Nephron progenitor cell (in vitro differentiated cells): ENCODE results near the gene KRTAP12-1.

Experiments used
- DNase-seq: peaks from one replicate; pipeline ENCODE4 v3.0.0; 2021
- H3K27ac Mint-ChIP-seq: 2 replicates; pipeline ENCODE4 v1.8.0; 2021; ENCODE audit warnings: mild to moderate bottlenecking, moderate library complexity, mixed read lengths
- H3K27me3 Mint-ChIP-seq: 2 replicates; pipeline ENCODE4 v1.8.0; 2021; ENCODE audit warnings: mild to moderate bottlenecking, low read depth, mixed read lengths; ENCODE audit not compliant: poor library complexity
- H3K36me3 Mint-ChIP-seq: 2 replicates; pipeline ENCODE4 v1.8.0; 2021; ENCODE audit warnings: low read depth, mixed read lengths
- H3K4me1 Mint-ChIP-seq: 2 replicates; pipeline ENCODE4 v1.8.0; 2021; ENCODE audit warnings: mixed read lengths
- H3K4me3 Mint-ChIP-seq: 2 replicates; pipeline ENCODE4 v1.8.0; 2021; ENCODE audit warnings: mild to moderate bottlenecking, moderate library complexity, mixed read lengths
- H3K9me3 Mint-ChIP-seq: 2 replicates; pipeline ENCODE4 v1.8.0; 2021; ENCODE audit warnings: mild to moderate bottlenecking, moderate library complexity, mixed read lengths
- TF ChIP-seq, protein P1 (sequence below): fragments of 200-600 bp; sonication (generic); IDR thresholded peaks from 2 replicates; pipeline ENCODE4 v1.5.0; 2021; ENCODE audit warnings: antibody characterized with exemption

KRTAP12-1 gene

GRCh38 chr21:44727757-44728156, 45.8 kb upstream of the KRTAP12-1 start:
- Mint-ChIP-seq H3K36me3 (peaks cover 11% of the 10 kb centered on the region), H3K4me1 (peaks cover 43% of the 10 kb centered on the region), H3K9me3 (peaks cover 20% of the 10 kb centered on the region), H3K4me3 (no peak overlapping the region), H3K27ac (peak overlapping the region; percentile 72), H3K27me3 (peaks cover 35% of the 10 kb centered on the region)
- DNase-seq, result no peak
- TF ChIP-seq, protein P1, sequence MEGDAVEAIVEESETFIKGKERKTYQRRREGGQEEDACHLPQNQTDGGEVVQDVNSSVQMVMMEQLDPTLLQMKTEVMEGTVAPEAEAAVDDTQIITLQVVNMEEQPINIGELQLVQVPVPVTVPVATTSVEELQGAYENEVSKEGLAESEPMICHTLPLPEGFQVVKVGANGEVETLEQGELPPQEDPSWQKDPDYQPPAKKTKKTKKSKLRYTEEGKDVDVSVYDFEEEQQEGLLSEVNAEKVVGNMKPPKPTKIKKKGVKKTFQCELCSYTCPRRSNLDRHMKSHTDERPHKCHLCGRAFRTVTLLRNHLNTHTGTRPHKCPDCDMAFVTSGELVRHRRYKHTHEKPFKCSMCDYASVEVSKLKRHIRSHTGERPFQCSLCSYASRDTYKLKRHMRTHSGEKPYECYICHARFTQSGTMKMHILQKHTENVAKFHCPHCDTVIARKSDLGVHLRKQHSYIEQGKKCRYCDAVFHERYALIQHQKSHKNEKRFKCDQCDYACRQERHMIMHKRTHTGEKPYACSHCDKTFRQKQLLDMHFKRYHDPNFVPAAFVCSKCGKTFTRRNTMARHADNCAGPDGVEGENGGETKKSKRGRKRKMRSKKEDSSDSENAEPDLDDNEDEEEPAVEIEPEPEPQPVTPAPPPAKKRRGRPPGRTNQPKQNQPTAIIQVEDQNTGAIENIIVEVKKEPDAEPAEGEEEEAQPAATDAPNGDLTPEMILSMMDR, result no peak

- DNase-seq, result no peak
- TF ChIP-seq, protein P1, result no peak
- Mint-ChIP-seq H3K4me3 (no peak overlapping the region), H3K4me1 (peaks cover 47% of the 10 kb centered on the region), H3K27me3 (peaks cover 35% of the 10 kb centered on the region), H3K9me3 (peaks cover 20% of the 10 kb centered on the region), H3K27ac (no peak overlapping the region), H3K36me3 (peaks cover 11% of the 10 kb centered on the region)
Observed at GRCh38 chr21:44727321-44727720, 45.4 kb upstream of the KRTAP12-1 start.

DNA sequence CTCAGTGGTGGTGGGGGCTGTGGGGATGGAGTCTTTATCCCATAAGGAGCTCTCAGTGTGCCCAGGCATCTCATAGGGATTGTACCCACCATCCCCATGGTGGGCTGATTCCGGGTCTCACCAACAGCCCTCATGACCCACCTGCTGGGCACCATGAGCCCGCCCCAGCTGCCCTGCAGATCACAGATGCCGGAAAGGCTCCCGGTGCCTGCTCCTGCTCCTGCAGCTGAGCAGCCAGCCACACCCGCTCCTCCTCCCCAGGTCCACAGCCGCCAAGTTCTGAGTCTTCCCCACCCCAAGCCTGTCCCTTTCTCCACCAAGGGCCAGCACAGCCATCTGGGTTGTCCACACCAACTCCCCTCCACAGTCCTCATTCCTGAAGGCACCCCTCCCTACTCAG, 44.9 kb upstream of the KRTAP12-1 start:
- Mint-ChIP-seq H3K27me3 (peaks cover 35% of the 10 kb centered on the region), H3K36me3 (peaks cover 11% of the 10 kb centered on the region), H3K27ac (no peak overlapping the region), H3K4me1 (peaks cover 47% of the 10 kb centered on the region), H3K9me3 (peaks cover 17% of the 10 kb centered on the region), H3K4me3 (no peak overlapping the region)
- no peak for DNase-seq
- TF ChIP-seq, protein P1, result no peak

GRCh38 chr21:44724926-44725325, 43.0 kb upstream of the KRTAP12-1 start:
- Mint-ChIP-seq H3K27ac (no peak overlapping the region), H3K9me3 (peaks cover under 1% of the 10 kb centered on the region), H3K4me3 (no peak overlapping the region), H3K36me3 (no peaks in the 10 kb centered on the region), H3K4me1 (peaks cover 45% of the 10 kb centered on the region), H3K27me3 (peaks cover 26% of the 10 kb centered on the region)
- DNase-seq, result no peak
- TF ChIP-seq, protein P1, result no peak

DNA sequence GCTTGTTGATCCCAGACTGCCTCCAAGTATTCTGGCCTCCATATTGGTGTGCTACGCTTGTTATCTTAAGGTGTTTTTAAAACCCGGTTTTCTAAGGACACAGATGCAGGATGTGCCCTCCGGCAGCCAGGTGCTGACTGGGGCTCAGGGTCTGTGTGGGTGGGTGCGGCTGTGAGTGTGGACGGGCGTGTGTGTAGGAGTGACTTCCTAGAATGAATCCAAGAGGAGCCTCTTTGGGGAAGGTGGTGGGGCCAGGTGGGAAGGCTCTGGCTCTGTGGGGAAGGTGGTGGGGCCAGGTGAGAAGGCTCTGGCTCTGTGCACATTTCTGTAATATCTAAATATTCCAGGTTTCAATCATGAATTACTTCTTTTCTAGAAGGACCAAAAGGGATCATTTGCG, 42.2 kb upstream of the KRTAP12-1 start:
- no peak for DNase-seq
- Mint-ChIP-seq H3K36me3 (no peaks in the 10 kb centered on the region), H3K27ac (peak overlapping the region; percentile 59), H3K4me3 (no peak overlapping the region), H3K4me1 (peaks cover 41% of the 10 kb centered on the region), H3K9me3 (no peaks in the 10 kb centered on the region), H3K27me3 (peaks cover 25% of the 10 kb centered on the region)
- TF ChIP-seq, protein P1, result no peak

- H3K9me3 Mint-ChIP-seq, result no peaks in the 10 kb centered on the region
- DNase-seq, result peak; percentile 76
- H3K27me3 Mint-ChIP-seq, result peaks cover 29% of the 10 kb centered on the region
- TF ChIP-seq, protein P1, result no peak
- no peaks in the 10 kb centered on the region for H3K36me3 Mint-ChIP-seq
- peak overlapping the region; percentile 96 for H3K27ac Mint-ChIP-seq
- H3K4me1 Mint-ChIP-seq, result peaks cover 41% of the 10 kb centered on the region
- peak overlapping the region; percentile 72 for H3K4me3 Mint-ChIP-seq
Observed at GRCh38 chr21:44723177-44724131, 41.5 kb upstream of the KRTAP12-1 start.
